HG03469 (cell line): Measurements from ENCODE around the gene DGUOK.
"Not testable (repeated sequence)": the region's sequence is repeated elsewhere in the genome, so short reads cannot be mapped to it uniquely, and the experiment has no call there.

Experiments
- ATAC-seq: cut with Tn5 transposase; IDR thresholded peaks from one replicate; pipeline ENCODE4 v1.9.1; 2021; ENCODE audit warnings: mild to moderate bottlenecking, moderate library complexity, moderate number of reproducible peaks; ENCODE audit not compliant: unreplicated experiment

Gene DGUOK

DNA sequence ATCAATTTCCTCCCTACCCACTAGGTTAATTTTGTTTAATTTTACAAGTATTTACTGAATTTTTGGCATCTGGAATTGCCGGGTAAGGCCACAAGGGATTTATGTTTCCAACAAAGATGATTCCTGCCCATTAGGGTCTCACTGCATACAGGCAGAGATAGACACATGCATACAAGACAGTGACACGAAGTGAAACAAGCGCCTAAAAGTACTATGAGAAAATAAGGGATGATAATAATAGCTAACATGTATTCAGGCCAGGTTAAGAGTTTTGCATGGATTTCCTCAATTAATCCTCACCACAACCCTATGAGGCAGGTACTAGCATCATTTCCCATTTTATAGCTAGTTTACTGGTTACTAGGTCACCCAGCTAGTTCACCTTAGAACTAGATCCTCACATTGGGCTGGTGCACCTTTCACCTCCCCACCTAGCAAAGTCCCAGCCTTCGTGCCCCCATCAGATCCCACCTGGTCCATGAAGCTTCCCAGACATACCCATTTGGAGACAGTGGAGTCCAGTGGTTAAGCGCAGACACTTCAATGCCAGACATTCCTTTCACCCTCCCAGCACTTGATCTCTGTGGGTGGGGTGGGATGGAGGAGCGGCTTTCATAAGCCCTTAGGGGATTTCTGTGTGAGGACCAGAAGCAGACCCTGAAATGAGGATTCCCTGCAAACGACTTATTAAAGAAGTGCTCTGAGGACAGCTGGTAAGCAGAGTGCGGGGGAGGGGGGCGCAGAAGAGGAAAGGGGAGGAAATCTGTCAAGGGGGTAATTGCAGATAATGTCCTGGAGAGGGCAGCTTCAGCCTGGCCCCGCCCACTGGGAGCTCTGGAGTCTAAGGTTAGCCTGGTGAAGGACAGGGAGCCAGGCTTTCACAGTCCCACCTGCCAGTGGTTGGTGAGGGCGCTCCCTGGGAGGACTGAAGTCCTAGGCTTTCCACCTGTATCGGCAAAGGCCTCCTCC is 5.8 kb upstream of the DGUOK start:
- ATAC-seq: no peak

DNA sequence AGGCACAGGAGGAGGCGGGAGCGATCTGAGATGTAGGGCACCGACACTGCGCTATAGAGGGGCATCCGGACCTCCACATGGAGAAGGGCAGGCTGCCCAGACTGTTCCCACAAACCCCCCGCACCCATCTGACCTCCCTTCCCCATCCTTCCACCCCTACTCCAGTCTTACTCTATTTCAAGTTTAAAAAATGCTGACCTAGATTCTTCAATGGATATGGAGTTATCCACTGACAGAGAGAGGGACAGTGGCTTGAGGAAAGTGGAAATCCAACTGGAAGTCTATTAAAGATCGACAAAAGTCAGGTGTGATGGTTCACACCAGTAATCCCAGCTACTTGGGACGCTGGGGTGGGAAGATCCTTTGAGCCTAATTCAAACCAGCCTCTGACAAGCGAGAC is 5.1 kb upstream of the DGUOK start:
- no peak for ATAC-seq

DNA sequence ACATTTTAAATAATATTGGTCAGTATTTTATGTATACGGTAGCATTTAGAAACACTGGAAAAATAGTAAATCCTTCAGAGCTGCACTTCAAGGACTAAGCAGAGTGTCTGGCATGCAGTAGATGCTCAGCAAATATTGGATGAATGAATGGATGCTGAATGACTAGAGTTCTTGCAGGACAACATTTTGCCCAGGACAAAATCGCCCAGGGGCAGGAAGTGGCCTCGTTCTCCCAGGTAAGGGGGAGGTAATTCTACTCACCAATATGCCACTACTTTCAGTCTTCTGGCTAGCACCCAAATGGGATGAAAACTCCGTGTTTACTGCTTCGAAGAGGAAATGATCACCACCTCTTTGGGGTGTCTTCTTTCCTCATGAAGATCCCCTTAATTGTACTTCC is 4.0 kb upstream of the DGUOK start:
- no peak for ATAC-seq

DNA sequence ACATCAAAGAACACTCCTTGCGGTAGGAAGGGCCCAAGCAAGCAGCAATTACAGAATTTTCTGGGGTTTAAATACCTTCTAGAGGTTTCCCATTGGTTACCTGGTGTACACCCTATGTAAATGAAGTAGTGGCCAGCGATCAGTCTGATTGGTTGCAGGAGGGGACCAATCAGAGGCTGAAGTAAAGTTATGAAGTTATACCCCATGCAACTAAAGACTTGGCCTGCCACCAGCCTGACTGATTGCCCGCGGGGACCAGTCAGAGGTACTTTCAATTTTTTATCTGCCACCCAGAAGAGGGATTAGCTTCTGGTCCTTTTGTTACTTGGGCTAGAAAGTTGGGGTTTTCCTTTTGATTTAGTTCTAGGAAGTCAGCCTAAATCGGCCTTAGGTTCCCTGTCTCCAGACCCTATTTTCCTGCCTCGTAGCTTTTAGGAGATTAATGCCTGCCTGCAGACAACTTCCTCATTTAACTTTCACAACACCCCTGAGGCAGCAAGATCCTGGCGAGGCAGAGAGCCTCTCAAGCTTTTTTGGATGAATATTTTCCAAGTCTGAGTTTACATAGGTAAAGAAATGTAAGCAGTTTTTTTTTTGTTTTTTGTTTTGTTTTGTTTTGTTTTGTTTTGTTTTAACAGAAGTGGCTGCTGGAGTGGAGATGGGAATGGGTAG is 1.5 kb upstream of the DGUOK start:
- ATAC-seq: no peak

DNA sequence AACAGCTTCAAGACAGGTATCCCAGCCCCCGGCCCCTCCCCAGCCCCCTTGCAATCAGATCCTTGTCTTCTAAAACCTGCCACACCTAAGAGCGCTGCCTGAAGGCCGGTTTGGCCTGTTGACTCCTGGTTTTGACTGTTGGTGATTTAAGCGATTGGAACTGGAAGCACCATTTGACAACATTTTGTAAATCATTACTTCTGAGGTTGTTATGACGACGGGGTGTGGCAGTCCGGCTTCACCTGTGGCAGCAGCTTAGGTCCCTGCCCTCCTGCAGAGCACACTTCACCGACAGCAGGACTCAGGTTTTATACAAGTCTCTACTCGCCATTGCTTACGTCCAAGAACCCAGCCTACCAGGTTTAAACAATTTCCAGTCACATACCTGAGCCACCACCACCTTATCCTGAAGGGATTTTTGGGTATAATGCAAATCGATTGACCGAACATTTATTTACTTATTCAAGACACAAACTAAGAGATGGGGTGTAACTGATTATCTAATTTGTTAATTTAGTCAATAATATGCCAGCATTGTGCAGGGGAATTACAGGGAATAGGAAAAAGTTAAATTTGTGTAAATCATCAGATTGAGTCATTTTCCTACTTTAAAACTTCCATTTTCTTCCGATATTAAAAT is 707 bp upstream of the DGUOK start:
- ATAC-seq: no peak

DNA sequence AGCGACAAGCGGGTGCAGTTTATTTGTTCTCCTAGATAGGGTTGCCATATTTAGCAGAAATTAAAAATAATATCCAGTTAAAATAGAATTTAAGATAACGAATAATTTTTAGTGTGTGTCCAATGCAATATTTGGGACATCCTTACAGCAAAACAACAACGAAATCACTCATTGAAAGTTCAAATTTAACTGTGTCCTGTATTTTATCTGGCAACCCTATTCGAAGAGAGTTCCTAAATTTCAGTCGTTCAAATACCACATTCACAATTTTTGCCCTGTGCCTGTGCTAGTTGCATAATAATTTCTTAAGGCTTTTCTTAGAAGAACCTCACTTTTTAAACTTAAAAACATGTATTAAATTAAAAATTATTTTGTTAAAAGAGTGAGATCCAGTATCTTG is 664 bp downstream of the DGUOK start:
- no peak for ATAC-seq

DNA sequence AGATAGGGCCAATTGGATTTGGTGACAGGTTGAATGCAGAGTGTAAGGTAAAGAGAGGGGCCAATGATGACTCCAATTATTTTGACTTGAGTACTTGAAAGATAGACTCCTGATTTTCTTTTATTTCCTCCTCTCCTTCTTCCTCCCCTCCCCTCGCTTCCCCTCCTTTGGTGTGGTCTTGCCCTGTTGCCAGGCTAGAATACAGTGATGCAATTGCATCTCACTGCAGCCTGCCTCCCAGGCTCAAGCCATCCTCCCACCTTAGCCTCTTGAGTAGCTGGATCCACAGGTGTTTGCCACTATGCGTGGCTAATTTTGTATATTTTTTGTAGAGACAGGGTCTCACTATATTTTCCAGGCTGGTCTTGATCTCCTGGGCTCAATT is 2.3 kb downstream of the DGUOK start:
- no peak for ATAC-seq

DNA sequence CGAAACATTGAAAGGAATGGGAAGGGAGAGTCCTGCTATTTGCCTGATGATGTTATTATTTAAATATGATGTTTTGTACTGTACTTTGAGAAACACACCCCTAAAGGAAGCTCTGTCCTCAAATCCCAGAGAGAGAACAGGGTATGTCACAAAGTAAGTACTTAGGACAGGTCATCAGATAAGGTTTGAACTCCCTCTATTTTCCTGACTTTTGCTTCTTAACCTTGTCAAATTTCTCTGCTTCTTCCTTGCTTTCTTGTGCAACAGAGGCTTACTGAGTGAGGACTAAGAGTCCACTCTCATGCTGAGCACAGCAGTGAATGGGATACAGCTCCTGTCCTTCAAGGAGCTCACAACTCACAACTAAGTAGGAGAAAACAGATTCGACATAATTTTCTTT is 3.7 kb downstream of the DGUOK start:
- ATAC-seq: no peak

DNA sequence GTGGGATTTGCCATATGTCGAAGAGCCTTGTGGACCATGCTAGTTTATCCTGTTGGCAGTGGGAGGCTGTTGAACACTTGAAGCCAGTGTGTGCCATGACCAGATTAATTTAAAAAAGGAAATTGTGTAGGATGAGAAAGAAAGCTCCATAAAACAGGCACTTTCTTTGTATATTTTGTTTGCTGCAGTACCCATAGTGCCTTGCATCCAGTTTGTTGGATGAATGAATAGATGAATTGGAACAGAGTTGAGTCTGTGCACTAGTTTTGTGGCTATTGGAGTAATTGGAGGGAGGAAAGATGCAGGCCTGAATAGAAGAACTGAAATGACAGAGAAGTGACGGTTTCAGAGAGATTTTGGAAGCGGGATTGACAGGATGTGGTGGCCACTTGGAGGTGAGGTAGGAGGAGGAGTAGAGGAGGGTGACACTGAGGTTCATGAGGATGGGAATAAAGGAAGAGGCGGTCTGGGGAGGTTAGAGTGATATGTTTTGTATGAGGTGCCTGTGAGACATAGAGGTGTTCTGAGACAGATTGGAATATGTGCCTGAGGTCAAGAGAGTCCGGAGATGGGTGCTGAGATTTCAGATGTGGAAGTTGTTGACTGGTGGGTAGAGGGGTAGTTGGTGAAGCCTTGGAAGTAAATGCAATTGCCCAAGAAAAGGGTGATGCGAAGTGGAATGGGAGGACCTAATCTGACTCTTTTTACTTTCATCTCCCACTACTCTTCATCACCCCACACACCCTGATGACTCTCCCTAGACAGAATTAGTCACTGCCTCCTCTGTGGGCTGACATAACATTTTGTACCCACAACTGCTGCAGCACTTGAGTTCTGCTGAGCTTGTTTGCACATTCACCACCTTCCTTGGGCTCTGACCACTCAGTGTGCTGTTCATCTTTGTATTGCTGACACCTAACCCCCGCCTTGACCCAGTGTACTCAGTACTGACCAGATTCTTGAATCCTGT is 5.1 kb downstream of the DGUOK start:
- no peak for ATAC-seq

DNA sequence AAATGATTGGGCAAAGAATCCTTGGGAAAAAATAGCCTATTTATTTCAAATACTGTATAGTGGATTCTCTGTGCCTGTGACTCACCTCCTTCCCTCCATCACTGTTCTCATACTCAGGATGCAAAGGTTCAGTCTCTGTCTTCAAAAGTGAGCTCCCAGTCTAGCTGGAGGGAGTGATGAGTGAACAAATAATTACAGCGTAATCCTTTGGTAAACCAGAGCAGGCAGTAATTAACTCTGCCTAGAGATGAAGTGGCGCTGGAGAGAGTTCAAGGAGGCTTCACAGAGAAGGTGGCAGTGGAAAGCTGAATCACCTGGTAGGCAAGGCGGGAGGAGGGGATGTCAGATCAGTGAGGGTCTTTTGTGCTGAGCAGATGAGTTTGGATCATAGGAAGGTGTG is 6.5 kb downstream of the DGUOK start:
- no peak for ATAC-seq

DNA sequence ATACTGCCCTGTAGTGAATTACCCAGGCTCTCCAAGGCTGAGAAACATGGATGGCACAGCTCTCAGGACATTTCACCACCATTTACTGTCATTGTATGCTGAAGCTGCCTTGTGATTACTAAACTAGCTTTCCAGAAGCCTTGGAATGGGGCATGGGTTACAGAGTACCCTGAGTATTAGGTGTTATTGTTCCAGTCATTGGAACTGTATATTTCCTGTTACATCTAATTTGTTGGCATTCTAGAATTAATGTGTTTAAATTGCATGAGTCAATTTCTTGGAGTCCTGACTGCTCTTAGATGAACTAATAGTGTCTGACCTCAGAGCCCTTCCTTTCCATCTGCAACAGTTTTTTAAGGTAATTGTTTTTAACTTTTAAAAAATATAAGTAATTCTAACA is 9.0 kb downstream of the DGUOK start:
- no peak for ATAC-seq

DNA sequence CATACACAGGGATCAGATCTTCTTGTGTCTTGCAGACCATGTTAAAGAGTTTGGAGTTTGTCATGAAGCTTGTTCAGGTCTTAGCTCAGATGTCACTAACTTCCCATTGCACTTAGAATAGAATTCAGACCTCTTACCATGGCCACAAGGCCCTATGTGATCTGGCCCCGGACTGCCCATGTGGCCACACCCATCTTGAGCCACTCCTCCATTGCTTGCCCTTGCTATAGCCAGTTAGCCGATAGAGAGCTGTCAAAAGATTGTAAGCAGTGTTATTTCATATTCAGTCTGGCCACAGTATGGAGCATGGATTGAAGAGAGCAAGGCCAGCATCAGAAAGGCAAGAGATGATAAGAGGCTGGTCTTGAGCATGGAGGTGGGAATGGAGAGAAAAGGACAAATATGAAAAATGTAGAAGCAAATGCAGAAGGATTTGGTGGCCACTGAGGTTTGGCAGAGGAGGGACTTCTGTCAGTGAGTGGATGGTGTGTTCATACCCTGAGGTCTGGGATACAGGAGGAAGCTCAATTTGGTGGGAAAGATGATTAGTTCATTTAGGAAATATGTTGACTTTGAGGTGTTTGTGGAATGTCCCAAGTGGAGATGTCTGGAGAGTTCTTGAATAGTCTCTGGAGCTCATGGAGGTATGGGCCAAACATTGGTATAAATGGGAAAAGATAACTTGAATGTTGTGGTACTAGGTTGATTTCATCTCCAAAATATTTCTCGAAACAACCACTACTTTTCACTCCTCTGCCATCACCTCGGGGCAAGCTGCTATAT is 10.6 kb downstream of the DGUOK start:
- ATAC-seq: no peak

DNA sequence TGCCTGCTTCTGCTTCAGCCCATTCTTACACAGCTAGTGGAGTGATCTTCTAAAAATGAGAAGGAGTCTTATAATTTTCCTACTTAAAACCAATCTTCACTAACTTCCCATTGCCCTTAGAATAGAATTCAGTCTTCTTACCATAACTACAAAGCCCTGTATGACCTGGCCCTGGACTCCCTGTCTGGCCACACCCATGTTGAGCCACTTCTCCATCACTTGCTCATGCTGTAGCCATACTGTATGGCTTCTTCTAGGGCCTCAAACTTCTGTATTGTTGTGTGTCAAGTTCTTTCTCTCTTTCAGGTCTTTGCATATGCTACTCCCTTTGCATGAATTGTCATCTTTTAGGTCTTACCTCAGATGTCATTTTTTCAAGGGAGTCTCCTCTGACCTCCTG is 11.2 kb downstream of the DGUOK start:
- ATAC-seq: no peak

DNA sequence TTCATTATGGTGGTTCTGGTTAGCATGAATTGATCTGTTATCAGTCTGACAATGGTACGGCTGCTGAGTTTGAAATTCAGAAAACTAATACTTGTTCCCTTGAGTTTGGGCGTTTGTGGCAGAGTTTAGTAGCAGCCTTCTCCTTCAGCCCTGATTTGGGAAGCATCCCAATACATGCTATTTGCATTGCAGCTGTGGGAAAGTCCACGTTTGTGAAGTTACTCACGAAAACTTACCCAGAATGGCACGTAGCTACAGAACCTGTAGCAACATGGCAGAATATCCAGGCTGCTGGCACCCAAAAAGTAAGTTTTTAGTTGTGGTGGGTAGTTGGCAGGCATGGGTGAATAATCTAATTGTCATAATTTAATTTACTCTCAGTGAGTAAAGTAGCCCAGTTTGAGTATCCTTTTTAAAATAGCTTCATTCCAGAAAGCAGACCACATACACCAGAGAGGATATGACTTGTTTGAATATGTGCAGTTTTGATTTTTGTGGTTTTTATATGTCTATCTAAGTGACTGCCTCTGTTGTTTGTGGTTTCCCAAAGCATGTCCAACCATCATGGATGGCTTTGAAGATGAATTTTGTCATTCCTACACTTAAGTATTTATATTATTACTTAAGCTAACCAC is 12.2 kb downstream of the DGUOK start:
- ATAC-seq: no peak

DNA sequence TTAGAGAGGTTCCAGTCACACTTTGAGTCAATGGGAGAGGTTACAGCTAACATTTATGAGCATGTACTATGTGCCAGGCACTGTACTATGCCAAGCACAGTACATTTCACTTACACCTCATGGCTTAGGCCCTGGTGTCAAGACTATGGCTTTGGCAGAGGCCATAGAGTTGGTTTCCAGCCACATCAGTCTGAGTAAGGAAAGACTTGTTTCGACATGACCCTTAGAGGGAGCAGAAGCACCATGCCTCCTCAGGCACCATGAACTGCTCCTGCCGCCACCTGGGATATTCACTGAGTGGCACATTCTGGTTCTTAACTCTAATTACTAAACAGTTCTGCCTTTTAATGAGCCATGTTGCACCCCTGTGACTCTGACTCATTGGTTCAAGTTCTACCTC is 12.7 kb downstream of the DGUOK start:
- ATAC-seq: no peak

DNA sequence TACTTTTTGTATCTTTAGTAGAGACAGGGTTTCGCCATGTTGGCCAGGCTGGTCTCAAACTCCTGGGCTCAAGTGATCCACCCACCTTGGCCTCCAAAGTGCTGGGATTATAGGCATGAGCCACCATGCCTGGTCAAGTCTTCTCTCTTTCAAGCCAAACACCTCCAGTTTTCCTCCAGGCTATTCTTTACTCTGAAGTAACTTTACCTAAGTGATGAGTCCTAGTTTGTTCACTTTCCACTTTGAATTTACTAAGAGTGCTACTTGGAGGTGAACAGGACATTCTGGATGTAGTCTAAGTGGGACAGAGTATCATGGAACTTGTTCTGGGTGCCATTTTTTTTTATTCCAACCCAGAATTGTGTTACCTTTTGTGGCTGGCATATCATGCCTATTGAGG is 13.4 kb downstream of the DGUOK start:
- ATAC-seq: not testable (repeated sequence)

DNA sequence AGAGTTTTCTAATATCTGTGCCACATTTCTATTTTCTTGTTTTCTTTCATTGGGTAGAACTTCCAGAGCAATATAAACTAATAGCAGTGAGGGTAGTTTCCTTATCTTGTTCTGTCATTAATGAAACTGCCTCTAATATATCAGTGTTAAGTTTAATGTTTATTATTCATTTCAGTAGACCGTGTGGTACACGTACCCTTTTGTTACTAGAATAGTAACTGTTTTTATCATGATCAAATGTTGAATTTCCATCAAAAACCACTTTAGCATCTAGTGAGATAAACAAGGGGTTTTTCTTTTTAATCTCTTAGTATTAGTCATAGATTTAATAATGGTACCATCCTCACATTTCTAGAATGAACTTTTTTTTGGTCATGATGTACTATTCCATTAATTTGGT is 16.0 kb downstream of the DGUOK start:
- ATAC-seq: no peak

DNA sequence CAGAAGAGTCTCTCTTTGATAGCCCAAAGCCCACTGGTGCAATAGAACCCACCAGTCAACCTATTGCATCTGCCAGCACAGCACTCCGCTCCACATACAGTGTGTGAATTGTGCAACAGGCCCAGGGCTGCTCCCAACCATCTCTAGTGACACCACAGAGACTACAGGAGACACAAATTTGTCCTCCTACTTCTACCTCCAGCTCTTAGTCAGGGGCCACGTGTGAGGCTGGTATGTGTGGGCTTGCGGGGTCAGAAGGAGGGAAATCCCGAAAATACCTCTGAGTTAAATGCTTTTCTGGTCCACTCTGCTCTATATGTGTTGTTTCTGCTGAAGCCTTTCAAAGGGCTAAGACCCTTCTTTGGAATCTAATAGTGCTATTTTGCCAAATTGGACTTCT is 18.0 kb downstream of the DGUOK start:
- ATAC-seq: no peak

DNA sequence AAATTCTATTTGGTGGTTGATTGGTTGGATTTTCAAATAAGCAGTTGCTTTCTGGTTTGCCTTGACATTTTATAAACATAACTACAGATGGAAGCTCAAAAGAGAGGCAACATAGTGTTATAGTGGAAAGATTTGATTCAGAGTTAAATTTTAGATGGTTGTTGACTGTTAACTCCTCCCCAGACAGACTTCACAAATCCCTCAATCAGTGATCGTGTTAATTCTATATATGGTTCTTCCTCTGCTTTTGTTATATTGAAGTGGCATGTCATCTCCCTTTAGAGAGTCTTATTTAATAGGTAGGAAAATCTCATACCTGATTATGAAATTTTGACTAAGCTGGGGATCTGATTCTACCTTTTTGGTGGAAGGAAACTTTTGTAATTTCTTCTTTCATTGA is 19.5 kb downstream of the DGUOK start:
- ATAC-seq: no peak
